A549 (cell line): ENCODE measurements around the gene ARHGAP26.

Source experiments
- EP300 ChIP-seq, 2 experiments: fragments of >200 bp; sonication (Bioruptor Twin); formaldehyde crosslinking; IDR thresholded peaks; 2 replicates in 1 of 2; 3 replicates in 1 of 2; pipeline ENCODE4 v1.6.1; 2016 to 2017
- KDM1A ChIP-seq: fragments of 200-600 bp; sonication (generic); IDR thresholded peaks from 2 replicates; pipeline ENCODE4 v1.6.1; 2016; ENCODE audit warnings: low read depth, mild to moderate bottlenecking
- MAFK ChIP-seq: fragments of 450-650 bp; IDR thresholded peaks from 2 replicates; pipeline ENCODE4 v1.6.1; 2014; ENCODE audit not compliant: partially characterized antibody
- MAZ ChIP-seq: fragments of 150-350 bp; IDR thresholded peaks from 2 replicates; pipeline ENCODE4 v1.6.1; 2014; ENCODE audit warnings: antibody characterized with exemption, low read depth, low read length, borderline replicate concordance
- POLR2A ChIP-seq: IDR thresholded peaks from 2 replicates; pipeline ENCODE4 v1.6.1; 2012; ENCODE audit warnings: mild to moderate bottlenecking, low read length
- RCOR1 ChIP-seq: fragments of 150-350 bp; IDR thresholded peaks from 2 replicates; pipeline ENCODE4 v1.6.1; 2014; ENCODE audit warnings: antibody characterized with exemption, low read length, low read depth
- TF ChIP-seq, protein P1 (sequence below): IDR thresholded peaks from 2 replicates; pipeline ENCODE4 v1.6.1; 2012
- TF ChIP-seq, protein P2 (sequence below): fragments of >200 bp; sonication (Bioruptor Twin); formaldehyde crosslinking; IDR thresholded peaks from 3 replicates; pipeline ENCODE4 v1.5.1; 2016
- TF ChIP-seq, protein P3 (sequence below): fragments of 450-650 bp; IDR thresholded peaks from 2 replicates; pipeline ENCODE4 v1.6.1; 2014; ENCODE audit warnings: antibody characterized with exemption
- TF ChIP-seq, protein P4 (sequence below): fragments of 200-600 bp; sonication (generic); IDR thresholded peaks from 2 replicates; pipeline ENCODE4 v1.6.1; 2016; ENCODE audit warnings: antibody characterized with exemption, mild to moderate bottlenecking, moderate library complexity

DNA sequence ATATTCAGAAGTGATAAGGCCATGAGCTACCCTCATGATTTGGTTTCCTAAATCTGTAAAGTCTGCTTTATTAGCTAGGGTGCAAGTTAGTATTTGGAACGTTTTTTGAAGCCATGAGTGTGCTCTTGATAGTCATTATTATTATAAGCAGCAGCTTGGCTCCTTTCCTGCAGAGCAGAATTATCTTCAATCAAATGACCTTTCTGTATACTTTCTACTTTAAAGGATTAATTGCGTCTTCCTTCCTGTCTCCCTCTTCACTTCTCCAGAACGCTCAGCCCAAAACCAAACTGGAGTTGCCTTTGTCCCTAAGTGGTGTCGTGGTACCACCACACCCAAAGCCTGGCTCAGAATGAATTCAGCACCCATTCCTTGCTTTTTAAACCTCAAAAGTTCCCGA lies 211.3 kb downstream of the ARHGAP26 start:
- TF ChIP-seq, protein P1, sequence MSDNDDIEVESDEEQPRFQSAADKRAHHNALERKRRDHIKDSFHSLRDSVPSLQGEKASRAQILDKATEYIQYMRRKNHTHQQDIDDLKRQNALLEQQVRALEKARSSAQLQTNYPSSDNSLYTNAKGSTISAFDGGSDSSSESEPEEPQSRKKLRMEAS = no peak
- TF ChIP-seq, protein P2, sequence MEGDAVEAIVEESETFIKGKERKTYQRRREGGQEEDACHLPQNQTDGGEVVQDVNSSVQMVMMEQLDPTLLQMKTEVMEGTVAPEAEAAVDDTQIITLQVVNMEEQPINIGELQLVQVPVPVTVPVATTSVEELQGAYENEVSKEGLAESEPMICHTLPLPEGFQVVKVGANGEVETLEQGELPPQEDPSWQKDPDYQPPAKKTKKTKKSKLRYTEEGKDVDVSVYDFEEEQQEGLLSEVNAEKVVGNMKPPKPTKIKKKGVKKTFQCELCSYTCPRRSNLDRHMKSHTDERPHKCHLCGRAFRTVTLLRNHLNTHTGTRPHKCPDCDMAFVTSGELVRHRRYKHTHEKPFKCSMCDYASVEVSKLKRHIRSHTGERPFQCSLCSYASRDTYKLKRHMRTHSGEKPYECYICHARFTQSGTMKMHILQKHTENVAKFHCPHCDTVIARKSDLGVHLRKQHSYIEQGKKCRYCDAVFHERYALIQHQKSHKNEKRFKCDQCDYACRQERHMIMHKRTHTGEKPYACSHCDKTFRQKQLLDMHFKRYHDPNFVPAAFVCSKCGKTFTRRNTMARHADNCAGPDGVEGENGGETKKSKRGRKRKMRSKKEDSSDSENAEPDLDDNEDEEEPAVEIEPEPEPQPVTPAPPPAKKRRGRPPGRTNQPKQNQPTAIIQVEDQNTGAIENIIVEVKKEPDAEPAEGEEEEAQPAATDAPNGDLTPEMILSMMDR = no peak
- TF ChIP-seq POLR2A = no peak
- no peak for TF ChIP-seq KDM1A
- no peak for TF ChIP-seq MAFK
- no peak for TF ChIP-seq RCOR1
- no peak for TF ChIP-seq EP300 (IDR thresholded peaks at IDR 0.05)
- TF ChIP-seq, protein P3, sequence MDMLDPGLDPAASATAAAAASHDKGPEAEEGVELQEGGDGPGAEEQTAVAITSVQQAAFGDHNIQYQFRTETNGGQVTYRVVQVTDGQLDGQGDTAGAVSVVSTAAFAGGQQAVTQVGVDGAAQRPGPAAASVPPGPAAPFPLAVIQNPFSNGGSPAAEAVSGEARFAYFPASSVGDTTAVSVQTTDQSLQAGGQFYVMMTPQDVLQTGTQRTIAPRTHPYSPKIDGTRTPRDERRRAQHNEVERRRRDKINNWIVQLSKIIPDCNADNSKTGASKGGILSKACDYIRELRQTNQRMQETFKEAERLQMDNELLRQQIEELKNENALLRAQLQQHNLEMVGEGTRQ = no peak
- TF ChIP-seq, protein P4, sequence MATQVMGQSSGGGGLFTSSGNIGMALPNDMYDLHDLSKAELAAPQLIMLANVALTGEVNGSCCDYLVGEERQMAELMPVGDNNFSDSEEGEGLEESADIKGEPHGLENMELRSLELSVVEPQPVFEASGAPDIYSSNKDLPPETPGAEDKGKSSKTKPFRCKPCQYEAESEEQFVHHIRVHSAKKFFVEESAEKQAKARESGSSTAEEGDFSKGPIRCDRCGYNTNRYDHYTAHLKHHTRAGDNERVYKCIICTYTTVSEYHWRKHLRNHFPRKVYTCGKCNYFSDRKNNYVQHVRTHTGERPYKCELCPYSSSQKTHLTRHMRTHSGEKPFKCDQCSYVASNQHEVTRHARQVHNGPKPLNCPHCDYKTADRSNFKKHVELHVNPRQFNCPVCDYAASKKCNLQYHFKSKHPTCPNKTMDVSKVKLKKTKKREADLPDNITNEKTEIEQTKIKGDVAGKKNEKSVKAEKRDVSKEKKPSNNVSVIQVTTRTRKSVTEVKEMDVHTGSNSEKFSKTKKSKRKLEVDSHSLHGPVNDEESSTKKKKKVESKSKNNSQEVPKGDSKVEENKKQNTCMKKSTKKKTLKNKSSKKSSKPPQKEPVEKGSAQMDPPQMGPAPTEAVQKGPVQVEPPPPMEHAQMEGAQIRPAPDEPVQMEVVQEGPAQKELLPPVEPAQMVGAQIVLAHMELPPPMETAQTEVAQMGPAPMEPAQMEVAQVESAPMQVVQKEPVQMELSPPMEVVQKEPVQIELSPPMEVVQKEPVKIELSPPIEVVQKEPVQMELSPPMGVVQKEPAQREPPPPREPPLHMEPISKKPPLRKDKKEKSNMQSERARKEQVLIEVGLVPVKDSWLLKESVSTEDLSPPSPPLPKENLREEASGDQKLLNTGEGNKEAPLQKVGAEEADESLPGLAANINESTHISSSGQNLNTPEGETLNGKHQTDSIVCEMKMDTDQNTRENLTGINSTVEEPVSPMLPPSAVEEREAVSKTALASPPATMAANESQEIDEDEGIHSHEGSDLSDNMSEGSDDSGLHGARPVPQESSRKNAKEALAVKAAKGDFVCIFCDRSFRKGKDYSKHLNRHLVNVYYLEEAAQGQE = no peak
- TF ChIP-seq MAZ = no peak
